ENCODE results near the gene CDCA5.

Gene CDCA5

GRCh38 chr11:65129649-65130441 lies 46.0 kb upstream of the CDCA5 start:
- TF ChIP-seq CTCF (conservative IDR thresholded peaks at IDR 0.05; ENCODE audit: low read depth, low read length): peak; percentile 3
- DNase-seq (ENCODE audit: low read depth): no peak

GRCh38 chr11:65128182-65129145 lies 44.6 kb upstream of the CDCA5 start:
- no peak overlapping the region for H3K4me3 ChIP-seq (ENCODE audit: low read depth, low read length)
- no peak for TF ChIP-seq CTCF (conservative IDR thresholded peaks at IDR 0.05; ENCODE audit: low read depth, low read length)
- no peak for DNase-seq (ENCODE audit: low read depth)

More at GRCh38 chr11:65129649-65130441, 46.0 kb upstream of the CDCA5 start:
- H3K4me3 ChIP-seq (ENCODE audit: low read depth, low read length): no peak overlapping the region

- TF ChIP-seq CTCF (conservative IDR thresholded peaks at IDR 0.05; ENCODE audit: low read depth, low read length): no peak
- no peak overlapping the region for H3K4me3 ChIP-seq (ENCODE audit: low read depth, low read length)
- no peak for DNase-seq (ENCODE audit: low read depth)
Measured at GRCh38 chr11:65127473-65128181, 43.8 kb upstream of the CDCA5 start.

- no peak for TF ChIP-seq CTCF (conservative IDR thresholded peaks at IDR 0.05; ENCODE audit: low read depth, low read length)
- H3K4me3 ChIP-seq (ENCODE audit: low read depth, low read length): no peak overlapping the region
- no peak for DNase-seq (ENCODE audit: low read depth)
Measured at GRCh38 chr11:65126624-65127274, 42.9 kb upstream of the CDCA5 start.

- DNase-seq (ENCODE audit: low read depth): no peak
- H3K4me3 ChIP-seq (ENCODE audit: low read depth, low read length): no peak overlapping the region
- TF ChIP-seq CTCF (conservative IDR thresholded peaks at IDR 0.05; ENCODE audit: low read depth, low read length): no peak
Measured at GRCh38 chr11:65125197-65126056, 41.6 kb upstream of the CDCA5 start.

Measured in choroid plexus epithelial cell (primary cell).